K562 (cell line): ENCODE measurements around the gene MED19. TPM values are rescaled to one million over a fixed set of nuclear protein-coding genes. Genes with fewer than 3 reads are reported as not detected.

Experiments
- CHCHD3 ChIP-seq: fragments of 250-450 bp; sonication (Bioruptor Pico); IDR thresholded peaks from 2 replicates; pipeline ENCODE4 v2.1.2; 2022; ENCODE audit warnings: mild to moderate bottlenecking
- ETV6 ChIP-seq, 3 experiments: fragments of 150-350 bp in 1 of 3; sonication (generic) in 1 of 3; formaldehyde crosslinking in 1 of 3; IDR thresholded peaks; 2 replicates each; pipeline versions ENCODE4 v1.6.1 to v1.8.0; 2014 to 2022; ENCODE audit warnings: borderline replicate concordance in 2 of 3, low read depth in 2 of 3, antibody characterized with exemption in 1 of 3, low read length in 1 of 3, mild to moderate bottlenecking in 1 of 3, missing genetic modification reagents in 1 of 3
- FOXA3 ChIP-seq, 2 experiments: fragments of 450-650 bp in 1 of 2; sonication (generic) in 1 of 2; formaldehyde crosslinking; IDR thresholded peaks in 1 of 2; conservative IDR thresholded peaks in 1 of 2; 2 replicates each; pipeline versions ENCODE4 v1.4.0 to v1.8.0; 2020 to 2022; ENCODE audit warnings: mild to moderate bottlenecking in 2 of 2, missing genetic modification reagents in 1 of 2
- GABPB2 ChIP-seq: fragments of 250-450 bp; sonication (Bioruptor Pico); conservative IDR thresholded peaks from 2 replicates; pipeline ENCODE4 v1.5.1; 2021; ENCODE audit warnings: mild to moderate bottlenecking
- HCFC1 ChIP-seq: IDR thresholded peaks from 2 replicates; pipeline ENCODE4 v1.6.1; 2012; ENCODE audit warnings: low read depth, low read length, improper control_type of control experiment
- ILF3 ChIP-seq: fragments of 450-650 bp; IDR thresholded peaks from 2 replicates; pipeline ENCODE4 v1.6.1; 2018; ENCODE audit warnings: antibody characterized with exemption, mild to moderate bottlenecking, moderate library complexity, borderline replicate concordance
- MCM3 ChIP-seq: fragments of 450-650 bp; IDR thresholded peaks from 2 replicates; pipeline ENCODE4 v1.6.1; 2016
- NR1H2 ChIP-seq: sonication (generic); formaldehyde crosslinking; IDR thresholded peaks from 2 replicates; pipeline ENCODE4 v1.4.0; 2020; ENCODE audit warnings: mild to moderate bottlenecking, missing genetic modification reagents
- NR4A1 ChIP-seq, 2 experiments: fragments of 250-450 bp in 1 of 2; fragments of 450-650 bp in 1 of 2; sonication (Bioruptor Pico) in 1 of 2; IDR thresholded peaks; 2 replicates each; pipeline versions ENCODE4 v1.4.0 to v1.6.1; 2016 to 2020; ENCODE audit warnings: mild to moderate bottlenecking in 2 of 2, missing compliant biosample characterization in 1 of 2, missing genetic modification characterization in 1 of 2, moderate library complexity in 1 of 2
- PBX2 ChIP-seq, 2 experiments: IDR thresholded peaks in 1 of 2; conservative IDR thresholded peaks in 1 of 2; 2 replicates each; pipeline ENCODE4 v1.6.1; 2016; ENCODE audit warnings: low read depth in 2 of 2, mild to moderate bottlenecking in 1 of 2, missing compliant biosample characterization in 1 of 2, missing genetic modification characterization in 1 of 2, moderate library complexity in 1 of 2
- SRSF3 ChIP-seq: fragments of 200-400 bp; formaldehyde crosslinking; IDR thresholded peaks from 2 replicates; pipeline ENCODE4 v1.6.1; 2016; ENCODE audit warnings: mild to moderate bottlenecking, low read length, moderate library complexity; ENCODE audit not compliant: insufficient read depth
- USF1 ChIP-seq: sonication (generic); formaldehyde crosslinking; IDR thresholded peaks from 2 replicates; pipeline ENCODE4 v1.9.0; 2022; ENCODE audit warnings: mild to moderate bottlenecking, missing genetic modification reagents
- ZNF224 ChIP-seq: sonication (generic); formaldehyde crosslinking; IDR thresholded peaks from 2 replicates; pipeline ENCODE4 v1.8.0; 2022; ENCODE audit warnings: mild to moderate bottlenecking, missing genetic modification reagents
- ZNF77 ChIP-seq: fragments of 250-450 bp; sonication (Bioruptor Pico); IDR thresholded peaks from 2 replicates; pipeline ENCODE4 v1.5.0; 2020
- polyA plus RNA-seq, 8 experiments: library from polyadenylated mRNA; depleted of rRNA in 4 of 8; stranded (reverse) in 5 of 8; unstranded in 3 of 8; fragments of >200 nt; fragmentation: Nextera tagmentation in 2 of 8; fragmentation: Illumina TruSeq in 1 of 8; extraction: Ambion mirVana in 2 of 8; extraction: Trizol in 1 of 8; gene quantifications; 2 replicates each; pipeline versions ENCODE4 v1.2.1 to v1.2.3, GENCODE V29; 2011 to 2014; ENCODE audit warnings: inconsistent platforms in 1 of 8, missing spikeins in 1 of 8
- total RNA-seq, 7 experiments: library from RNA; depleted of rRNA in 6 of 7; stranded (reverse); fragments of >200 nt in 6 of 7; fragmentation: Illumina TruSeq in 2 of 7; extraction: Trizol in 2 of 7; gene quantifications; 2 replicates each; pipeline versions ENCODE4 v1.2.1 to v1.2.3, GENCODE V29; 2011 to 2021; ENCODE audit warnings: low replicate concordance in 1 of 7
- TF ChIP-seq, protein P1 (sequence below): fragments of 250-450 bp; sonication (Bioruptor Pico); IDR thresholded peaks from 2 replicates; pipeline ENCODE4 v1.8.0; 2021; ENCODE audit warnings: borderline replicate concordance, mild to moderate bottlenecking, moderate library complexity; ENCODE audit not compliant: poor library complexity, severe bottlenecking
- TF ChIP-seq, protein P2 (sequence below), 2 experiments: fragments of 450-650 bp; conservative IDR thresholded peaks; 2 replicates each; pipeline ENCODE4 v1.6.1; 2017; ENCODE audit warnings: mild to moderate bottlenecking in 2 of 2, moderate library complexity in 2 of 2

MED19 gene
- total and polyA plus RNA-seq, 9 of the 15 experiments (the other 6 are each of a cell fraction or from before 2014, with no cell fraction given), result 7.3 to 23.5 (median 15.0) TPM

DNA sequence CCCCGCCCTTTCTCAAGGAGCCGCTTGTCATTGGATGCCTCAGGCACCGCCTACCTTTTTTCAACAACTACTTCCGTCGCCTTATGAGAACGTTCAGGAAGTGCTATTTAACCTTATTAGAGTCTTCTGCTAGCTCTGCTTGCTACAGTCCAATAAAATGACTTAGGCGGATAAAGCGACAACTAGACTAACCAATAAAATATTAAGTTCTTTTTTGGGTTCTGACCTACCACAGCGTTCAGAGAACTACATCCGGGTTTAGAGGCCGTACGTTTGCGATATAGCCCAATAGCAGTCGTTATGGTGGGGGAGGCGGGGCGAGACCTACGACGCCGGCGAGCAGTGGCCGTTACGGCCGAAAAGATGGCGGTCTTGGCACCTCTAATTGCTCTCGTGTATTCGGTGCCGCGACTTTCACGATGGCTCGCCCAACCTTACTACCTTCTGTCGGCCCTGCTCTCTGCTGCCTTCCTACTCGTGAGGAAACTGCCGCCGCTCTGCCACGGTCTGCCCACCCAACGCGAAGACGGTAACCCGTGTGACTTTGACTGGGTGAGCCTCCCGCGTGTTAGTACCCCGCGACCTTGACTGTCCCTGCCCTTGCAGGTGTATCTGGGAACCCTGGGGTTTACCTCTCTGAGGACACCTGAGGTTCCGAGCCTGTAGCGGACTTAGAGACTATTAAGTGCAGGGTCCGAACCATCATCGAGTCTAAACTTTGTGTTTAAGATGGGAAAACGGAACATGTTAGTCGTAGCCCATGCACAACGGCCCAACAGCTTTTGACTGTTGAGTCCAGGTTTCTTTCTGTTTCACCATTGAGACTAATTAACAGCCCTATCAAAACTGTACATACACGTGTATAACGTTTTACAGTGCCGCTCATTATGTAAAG lies 488 bp upstream of the MED19 start, which contains the start of gene TMX2 (continued):
- TF ChIP-seq PBX2 (CRISPR knock-in tag; IDR thresholded peaks at IDR 0.05; ENCODE audit: low read depth) (no peak), PBX2 (tag; conservative IDR thresholded peaks at IDR 0.05; ENCODE audit: low read depth) (peak; percentile 96), NR4A1 (CRISPR knock-in tag; IDR thresholded peaks at IDR 0.05) (peak; percentile 46; the same call in 1 of the 2 replicates), NR4A1 (tag; IDR thresholded peaks at IDR 0.05) (no peak), SRSF3 (0 out of 2 replicates have a peak, but pooled peaks have one; percentile 47), ILF3 (no peak), ZNF77 (CRISPR knock-in tag) (no peak), GABPB2 (CRISPR knock-in tag) (0 out of 2 replicates have a peak, but pooled peaks have one; percentile 17), ZNF224 (CRISPR knock-in tag) (no peak), NR1H2 (CRISPR knock-in tag) (0 out of 2 replicates have a peak, but pooled peaks have one; percentile 64), HCFC1 (peak; percentile 61; the same call in 1 of the 2 replicates), USF1 (CRISPR knock-in tag) (0 out of 2 replicates have a peak, but pooled peaks have one; percentile 27), MCM3 (no peak), ETV6 (IDR thresholded peaks at IDR 0.05; ENCODE audit: borderline replicate concordance in 1 of 2, low read depth in 2 of 2, low read length in 1 of 2) (no peak), ETV6 (CRISPR knock-in tag; IDR thresholded peaks at IDR 0.05; ENCODE audit: borderline replicate concordance) (0 out of 2 replicates have a peak, but pooled peaks have one; percentile 57), CHCHD3 (CRISPR knock-in tag) (0 out of 2 replicates have a peak, but pooled peaks have one; percentile 62), FOXA3 (CRISPR knock-in tag; conservative IDR thresholded peaks at IDR 0.05 in 1 of 2, IDR thresholded peaks at IDR 0.05 in 1 of 2) (0 out of 4 replicates have a peak, but pooled peaks of 1 of the 2 experiments have one; percentile 42)
- TF ChIP-seq, protein P1, sequence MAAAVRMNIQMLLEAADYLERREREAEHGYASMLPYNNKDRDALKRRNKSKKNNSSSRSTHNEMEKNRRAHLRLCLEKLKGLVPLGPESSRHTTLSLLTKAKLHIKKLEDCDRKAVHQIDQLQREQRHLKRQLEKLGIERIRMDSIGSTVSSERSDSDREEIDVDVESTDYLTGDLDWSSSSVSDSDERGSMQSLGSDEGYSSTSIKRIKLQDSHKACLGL, result no peak
- TF ChIP-seq, protein P2, sequence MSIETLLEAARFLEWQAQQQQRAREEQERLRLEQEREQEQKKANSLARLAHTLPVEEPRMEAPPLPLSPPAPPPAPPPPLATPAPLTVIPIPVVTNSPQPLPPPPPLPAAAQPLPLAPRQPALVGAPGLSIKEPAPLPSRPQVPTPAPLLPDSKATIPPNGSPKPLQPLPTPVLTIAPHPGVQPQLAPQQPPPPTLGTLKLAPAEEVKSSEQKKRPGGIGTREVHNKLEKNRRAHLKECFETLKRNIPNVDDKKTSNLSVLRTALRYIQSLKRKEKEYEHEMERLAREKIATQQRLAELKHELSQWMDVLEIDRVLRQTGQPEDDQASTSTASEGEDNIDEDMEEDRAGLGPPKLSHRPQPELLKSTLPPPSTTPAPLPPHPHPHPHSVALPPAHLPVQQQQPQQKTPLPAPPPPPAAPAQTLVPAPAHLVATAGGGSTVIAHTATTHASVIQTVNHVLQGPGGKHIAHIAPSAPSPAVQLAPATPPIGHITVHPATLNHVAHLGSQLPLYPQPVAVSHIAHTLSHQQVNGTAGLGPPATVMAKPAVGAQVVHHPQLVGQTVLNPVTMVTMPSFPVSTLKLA (conservative IDR thresholded peaks at IDR 0.05), result peak; percentile 44 to 73
